ENCODE results near the gene IL11RA.

The IL11RA gene

DNA sequence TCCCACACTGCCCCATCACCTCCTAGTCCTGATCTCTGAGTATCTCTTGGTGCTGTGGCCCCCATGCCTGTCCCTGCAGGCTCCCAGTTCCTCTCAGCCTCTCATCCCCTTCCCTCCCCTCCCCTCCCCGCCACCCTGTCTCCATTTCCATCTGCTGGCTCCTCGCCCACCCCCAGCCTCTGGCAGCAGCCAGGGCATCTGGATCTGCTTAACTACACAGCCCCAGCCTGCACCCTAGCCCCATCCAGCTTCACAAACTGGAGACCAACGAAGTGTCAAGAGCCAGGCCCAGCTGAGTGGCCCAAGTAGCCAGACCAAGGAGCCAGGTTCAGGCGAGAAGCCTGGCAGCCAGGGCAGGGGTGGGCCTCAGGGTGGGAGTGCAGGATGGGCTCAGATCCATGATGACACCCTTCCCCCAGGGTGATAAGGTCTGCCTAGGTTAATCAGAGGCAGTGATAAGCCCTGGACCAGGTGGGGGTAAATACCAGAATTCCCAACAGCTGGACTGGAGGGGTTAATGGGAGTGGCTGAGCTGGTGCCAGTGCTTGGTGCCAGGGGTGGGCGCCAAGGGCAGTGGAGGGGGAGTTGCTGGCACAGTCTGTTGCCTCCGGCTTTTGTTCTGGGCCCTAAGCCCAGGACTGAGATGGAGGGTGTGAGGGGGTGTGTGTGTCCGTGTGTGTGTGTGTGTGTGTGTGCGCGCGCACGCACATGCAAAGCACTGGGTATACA lies 2.5 kb downstream of the IL11RA start:
- DNase-seq (ENCODE audit: low read depth), result no peak

DNA sequence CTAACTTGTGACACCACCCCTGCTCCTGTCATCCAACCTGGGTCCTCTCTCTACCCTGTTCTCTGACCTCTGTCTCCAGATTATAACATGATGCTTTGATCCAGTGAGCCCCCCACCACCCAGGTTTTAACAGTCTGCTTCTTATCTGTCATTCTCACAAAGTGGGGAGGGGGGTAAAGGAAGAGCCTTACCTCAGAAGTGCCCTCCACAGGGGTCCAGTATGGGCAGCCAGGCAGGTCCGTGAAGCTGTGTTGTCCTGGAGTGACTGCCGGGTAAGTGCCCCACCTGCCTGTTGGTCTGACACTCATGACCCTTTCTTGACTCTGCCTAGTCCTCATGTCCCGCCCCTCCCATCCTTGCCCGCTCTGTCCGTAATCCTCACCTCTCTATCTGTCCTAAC lies 3.4 kb downstream of the IL11RA start:
- no peak for DNase-seq (ENCODE audit: low read depth)

DNA sequence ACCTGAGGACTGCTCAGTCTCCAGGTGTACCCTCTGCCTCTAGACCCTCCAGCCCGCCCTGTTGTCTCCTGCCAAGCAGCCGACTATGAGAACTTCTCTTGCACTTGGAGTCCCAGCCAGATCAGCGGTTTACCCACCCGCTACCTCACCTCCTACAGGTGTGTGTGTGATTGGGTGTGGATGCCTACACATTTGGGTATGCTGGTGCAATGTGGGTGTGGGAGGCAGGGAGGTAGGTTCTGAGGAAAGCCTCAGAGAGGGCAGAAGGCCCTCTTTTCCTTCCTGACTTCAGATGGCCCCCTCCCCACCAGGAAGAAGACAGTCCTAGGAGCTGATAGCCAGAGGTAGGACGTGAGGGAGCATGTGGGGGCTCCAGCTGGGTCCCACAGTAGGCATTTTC lies 5.0 kb downstream of the IL11RA start:
- DNase-seq (ENCODE audit: low read depth), result no peak

DNA sequence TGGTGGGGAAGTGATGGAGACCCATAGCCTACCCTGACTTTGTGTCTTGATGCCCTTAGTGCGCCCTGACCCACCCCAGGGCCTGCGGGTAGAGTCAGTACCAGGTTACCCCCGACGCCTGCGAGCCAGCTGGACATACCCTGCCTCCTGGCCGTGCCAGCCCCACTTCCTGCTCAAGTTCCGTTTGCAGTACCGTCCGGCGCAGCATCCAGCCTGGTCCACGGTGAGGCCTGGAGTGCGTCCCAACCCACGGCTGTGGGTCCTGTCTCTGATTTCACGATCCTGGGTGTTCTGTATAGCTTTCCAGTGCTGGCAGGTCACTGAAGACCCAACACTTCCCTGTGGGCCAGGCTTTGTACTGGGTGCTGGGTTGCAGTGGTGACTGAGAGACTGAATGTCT lies 6.5 kb downstream of the IL11RA start:
- DNase-seq (ENCODE audit: low read depth), result no peak

DNA sequence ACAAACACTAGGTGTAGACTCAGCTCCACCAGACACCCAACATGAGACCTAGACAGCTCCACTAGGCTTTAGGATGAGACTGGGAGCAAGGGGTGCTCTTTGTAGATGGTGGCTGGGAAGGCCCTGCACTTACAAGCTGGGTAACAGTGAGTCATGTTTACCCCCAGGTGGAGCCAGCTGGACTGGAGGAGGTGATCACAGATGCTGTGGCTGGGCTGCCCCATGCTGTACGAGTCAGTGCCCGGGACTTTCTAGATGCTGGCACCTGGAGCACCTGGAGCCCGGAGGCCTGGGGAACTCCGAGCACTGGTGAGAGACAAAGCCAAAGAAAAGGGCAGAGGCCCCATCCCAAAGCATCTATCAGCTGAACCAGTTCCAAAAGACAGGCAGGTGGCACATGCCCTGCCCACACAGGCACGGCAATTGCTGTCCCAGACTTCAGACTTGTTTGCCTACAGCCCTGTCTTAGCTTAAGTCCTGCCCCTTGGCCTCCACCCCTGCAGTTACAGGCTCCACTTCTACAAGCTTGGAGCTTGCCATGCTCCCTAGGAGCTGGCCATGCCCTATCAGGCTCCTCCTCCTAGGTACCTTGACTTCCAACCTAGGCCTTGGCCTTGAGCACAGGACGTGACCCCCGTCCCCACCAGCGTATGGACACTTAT lies 7.7 kb downstream of the IL11RA start:
- no peak for DNase-seq (ENCODE audit: low read depth)

DNA sequence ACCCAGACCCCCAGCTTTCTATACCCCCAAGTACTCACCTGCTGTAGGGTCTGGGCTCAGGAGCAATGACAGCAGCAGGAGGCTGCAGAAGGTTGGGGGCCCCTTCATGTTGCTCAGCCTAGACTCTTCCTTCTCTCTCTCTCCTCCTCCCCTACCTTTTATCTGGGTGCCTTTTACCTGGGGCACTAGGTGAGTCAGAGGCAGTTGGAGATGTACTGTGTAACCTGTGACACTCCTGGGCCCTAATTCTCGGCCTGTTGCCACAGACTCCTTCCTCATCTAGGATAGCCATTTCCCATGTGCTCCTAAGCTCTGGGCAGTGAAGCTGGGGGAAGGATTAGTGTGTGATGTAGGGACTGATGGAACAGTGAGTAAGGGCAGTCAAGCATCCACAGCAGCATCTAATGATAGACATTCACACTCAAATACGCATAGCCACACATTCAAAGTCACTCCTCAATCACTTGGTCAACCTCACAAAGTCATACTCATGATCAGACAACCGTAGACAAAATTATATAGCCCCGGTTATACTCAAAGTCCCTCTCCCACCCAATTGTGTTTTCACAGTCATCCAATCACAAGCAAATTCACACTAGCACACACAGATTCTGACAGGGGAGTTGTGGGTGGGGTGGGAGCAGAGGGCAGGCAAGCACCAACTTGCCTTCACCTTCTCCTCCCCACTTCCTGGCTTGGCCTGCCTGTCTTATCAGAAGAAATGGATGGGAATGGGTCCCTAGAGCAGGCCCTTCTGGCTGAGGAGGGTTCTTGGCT lies 10.7 kb downstream of the IL11RA start, which contains the start of gene CCL27:
Gene CCL27, minus strand, starts transcription at position 132 of the 777 bp plus-strand sequence. Its CDS starts 24 bp downstream, at position 108.
- no peak for DNase-seq (ENCODE audit: low read depth)

DNA sequence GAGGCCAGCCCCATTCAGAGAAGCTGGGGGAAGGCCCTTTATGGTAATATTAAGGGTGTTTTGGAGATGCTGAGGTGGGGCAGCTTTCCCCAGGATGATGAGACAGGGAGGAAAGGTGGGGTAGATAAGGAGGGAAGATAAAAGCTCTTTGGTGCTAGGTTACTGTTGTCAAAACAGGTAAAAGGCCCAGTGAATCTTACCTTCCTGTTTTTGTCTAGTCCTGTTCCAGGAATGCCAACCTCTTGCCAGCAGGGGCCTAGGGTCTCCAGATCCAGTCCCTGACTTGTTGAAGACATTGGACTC lies 11.3 kb downstream of the IL11RA start:
- no peak for DNase-seq (ENCODE audit: low read depth)

DNA sequence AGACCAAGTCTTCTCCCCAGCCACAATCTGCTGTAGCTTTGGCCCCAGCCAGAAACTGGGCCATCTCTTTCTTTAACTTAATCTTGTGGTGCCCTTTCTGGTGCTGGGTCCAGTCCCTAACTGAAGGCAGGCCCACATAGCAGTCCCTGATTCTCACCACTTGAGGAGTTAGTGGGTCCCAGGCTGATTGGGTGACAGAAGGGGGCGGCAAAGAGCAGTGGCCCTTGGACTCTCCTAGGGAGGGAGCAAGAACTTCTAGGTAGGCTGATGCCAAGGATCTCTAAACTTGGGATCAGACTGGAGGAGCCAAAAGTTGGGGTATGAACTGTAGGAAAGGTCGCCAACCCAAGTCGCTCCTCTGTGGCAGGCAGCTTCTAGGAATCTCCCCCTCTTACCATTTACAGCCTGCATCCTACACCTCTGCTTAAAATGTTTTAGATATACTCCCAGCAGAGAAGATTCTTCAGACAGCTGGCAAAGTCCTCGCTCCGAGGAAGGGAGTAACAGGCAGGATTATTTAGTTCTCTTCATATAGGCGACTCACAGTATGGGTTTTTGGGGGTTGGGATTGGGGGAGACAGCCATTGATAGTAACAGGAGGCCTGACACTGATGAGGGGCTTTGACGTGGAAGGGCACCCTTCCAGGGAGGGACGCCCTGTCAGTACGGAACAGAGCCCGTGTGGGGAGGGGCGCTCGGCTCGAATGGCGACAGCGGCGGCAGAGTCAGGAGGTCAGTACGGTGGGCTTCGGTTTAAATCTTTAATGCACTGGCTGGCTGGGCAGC lies 12.5 kb downstream of the IL11RA start:
- DNase-seq (ENCODE audit: low read depth), result peak; percentile 61

DNA sequence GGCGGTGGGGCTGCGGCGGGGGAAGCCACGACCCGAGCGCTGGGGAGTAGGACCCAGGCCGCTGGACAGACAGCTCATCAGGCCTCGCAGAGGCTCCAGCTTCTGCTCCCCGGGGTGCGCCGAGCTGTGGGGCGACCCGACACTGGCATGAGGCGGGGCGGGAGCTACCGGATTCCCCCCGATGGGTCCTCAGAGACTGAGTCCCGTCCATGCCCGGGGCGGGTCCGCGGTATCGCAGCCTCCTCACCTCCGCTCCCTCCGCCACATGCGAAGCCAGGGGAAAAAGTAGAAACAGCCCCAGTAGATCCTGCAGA lies 13.0 kb downstream of the IL11RA start:
- no peak for DNase-seq (ENCODE audit: low read depth)

DNA sequence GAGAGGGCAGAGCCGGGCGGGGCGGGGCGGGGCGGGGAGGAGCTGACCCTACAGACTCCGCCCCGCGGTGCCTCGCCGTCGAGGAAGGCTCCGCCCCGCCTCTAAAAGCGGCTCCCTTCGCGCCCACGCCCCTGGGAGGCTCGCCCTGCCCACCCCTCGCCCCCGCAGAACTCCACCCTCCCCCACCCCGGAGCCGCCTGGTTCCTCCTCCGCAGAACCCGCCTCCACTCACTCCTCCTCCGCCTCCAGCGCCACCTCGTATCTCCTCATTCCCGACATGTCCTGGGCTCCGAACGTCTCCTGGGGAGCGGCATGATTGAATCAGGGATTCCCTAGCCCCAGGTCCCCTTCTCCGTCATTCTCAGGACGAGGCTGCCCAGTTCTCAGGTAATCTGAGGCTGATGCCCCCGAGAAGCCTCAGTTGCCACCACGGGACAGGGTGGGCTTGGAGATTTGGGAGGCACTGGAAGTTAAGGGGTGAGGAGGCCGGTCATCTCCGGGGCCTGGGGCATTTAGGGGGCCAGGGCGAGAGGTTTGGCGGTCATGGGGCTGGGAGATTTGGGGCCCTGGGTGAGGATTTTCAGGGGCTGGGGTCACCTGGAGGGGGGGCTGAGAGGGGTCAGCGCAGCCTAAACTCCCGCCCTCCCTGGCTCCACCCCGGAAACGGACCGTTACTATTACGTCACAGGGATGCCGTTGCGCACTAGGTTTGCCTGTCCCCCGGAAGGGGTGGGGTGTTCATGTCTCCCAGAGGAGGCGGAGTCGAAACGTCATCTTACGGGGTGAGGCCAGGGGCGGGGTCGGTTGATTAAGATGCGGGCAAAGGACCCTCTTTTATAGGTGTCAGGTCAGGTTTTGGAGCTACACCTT lies 13.6 kb downstream of the IL11RA start:
- peak; percentile 86 for DNase-seq (ENCODE audit: low read depth)

DNA sequence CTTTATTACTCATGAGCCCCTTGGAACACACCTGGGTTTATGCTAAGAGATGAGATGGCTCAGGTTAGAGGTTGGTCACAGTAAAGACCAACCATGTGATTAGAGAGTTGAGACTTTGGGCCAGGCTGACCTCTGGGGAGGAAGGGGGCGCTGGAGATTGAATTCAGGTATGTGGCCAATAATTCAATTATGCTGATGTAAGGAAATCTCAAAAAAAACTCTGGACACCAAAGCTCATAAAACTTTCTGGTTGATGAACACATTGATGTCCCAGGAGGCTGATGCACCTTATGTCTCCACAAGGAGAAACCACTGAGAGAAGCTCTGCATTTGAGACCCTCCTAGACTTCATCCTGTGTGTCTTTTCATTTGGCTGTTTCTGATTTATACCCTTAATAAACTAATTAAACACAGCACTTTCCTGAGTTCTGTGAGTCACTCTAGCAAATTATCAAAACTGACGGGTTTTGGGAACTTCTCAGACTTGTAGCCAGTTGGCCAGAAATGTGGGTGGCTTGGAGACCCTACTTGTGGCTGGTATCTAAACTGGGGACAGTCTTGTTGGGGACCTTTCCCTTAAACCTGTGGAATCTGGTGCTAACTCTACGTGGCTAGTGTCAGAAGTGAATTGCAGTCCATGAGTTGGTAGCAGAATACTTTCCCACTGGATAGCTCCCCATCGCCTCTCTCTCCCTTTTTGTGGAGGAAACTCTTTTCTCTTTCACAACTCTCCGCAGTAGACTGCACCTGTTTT lies 18.0 kb downstream of the IL11RA start:
- no peak for DNase-seq (ENCODE audit: low read depth)

DNA sequence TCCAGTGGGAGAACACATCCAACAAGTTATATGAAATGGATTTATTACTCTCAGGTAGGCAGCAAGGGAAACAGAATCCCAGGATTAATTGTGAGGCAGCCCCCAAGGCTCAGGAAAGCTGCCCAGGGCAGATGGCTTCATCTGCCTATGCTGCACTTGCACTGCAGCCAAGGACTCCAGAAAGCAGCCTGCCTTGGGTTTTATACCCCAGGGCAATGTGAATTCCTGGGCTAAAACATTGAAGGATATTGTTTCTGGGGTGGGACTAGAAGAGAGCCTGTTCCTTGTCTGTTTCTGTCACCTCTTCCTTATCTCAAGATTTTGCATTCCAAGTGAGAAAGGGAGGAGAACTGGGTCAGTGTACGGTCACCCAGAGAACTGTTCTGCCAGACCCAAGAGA lies 19.3 kb downstream of the IL11RA start:
- no peak for DNase-seq (ENCODE audit: low read depth)

DNA sequence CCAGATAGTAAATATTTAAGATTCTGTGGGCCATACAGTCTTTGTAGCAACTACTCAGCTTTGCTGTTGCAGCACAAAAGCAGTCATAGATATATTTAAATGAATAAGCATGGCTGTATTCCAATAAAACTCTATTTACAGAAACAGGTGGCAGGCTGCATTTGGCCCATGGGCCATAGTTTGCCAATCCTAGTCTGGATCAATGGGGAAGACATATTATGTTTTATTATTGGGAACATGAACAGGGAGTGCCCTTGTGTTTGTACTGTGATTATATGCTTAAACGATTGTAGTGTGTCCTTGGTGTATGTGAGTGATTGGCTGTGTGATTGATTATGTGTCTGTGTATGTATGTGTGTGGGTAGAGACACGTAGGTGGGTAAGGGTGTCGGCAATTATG lies 22.5 kb downstream of the IL11RA start:
- no peak for DNase-seq (ENCODE audit: low read depth)

DNA sequence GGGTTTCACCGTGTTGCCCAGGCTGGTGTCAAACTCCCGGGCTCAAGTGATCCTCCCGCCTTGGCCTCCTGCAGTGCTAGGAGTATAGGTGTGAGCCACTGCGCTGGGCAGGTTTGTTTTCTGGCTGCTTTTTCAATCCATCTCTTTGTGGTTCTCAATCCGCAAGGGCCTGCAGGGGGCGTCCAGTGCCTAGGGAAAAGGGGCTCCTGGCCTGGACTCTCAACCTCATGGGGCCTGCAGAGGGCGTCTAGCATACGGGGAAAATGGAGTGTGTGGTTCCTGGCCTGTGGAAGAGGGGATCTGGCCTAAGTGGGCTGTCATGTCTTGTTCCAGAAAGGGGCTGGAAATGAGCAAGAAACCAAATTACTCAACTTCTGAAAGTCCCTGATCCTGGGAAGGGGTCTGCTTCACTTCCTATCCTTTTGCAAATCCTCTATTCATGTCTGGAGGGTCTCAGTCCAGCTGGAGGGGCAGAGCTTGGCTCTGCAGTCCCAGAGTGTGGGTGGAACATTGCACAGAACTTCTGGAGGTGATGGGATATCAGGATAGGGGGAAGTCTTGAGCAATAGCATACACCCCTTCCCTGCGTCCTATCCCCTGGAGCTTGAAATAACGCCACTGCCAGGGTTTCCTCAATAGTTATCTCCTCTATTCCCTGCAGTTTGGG lies 23.2 kb downstream of the IL11RA start:
- DNase-seq (ENCODE audit: low read depth), result peak; percentile 48

DNA sequence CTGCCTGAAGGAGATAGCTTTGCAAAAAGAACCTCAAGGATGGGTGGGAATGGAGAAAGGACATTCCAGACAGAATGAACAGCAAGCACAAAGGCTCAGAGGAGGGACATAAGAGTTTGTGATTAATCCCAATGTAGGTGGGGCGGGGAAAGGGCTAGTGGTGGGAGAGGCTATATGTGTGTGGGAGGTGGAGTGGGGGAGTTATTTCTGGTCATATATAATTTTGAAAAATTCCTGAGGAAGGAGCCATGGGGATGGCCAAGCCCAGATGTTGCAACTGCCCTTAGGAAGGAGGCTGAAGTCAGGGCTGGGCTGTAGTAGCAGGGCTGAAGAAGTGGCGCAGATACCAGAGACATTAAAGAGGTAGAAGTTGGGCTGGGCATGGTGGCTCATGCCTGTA lies 23.9 kb downstream of the IL11RA start:
- no peak for DNase-seq (ENCODE audit: low read depth)

DNA sequence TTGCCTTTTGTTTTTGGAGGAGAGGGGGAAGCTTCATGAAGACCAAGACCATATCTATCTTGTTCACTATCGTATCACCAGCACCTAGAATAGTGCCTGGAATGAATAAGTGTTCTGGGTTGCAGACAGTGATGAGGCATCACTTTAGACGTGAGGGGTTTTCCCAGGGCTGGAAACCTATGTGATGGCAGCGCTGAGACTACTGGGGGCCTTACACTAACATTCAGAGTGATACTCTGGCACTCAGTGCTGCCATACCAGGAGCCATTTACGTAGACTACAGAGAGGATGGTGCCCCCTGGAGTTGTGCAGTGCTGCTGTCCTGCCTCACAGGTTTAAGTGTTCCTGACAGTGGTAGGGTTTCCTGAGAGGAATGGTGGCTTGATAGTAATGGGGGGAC lies 32.2 kb downstream of the IL11RA start:
- peak; percentile 7 for DNase-seq (ENCODE audit: low read depth)

DNA sequence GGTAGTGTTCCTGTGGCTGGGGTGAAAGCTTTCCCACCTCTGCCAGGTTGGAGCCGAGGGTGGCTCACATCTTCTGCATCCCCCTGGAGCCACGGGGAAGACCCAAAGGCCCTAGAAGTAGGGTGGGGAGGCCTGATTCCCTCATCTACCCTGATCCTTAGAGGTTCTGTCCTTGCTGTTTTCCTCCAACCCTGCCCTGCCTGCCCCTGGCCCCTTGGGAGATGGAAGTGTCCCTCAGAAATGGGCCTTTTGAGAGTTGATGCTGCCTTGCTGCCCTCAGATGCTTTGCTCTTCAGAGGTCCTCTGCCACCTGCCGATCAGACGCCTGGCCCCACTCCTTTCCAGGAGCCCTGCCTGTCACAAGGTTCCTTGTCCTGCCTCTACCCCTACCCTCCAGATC lies 32.8 kb downstream of the IL11RA start:
- DNase-seq (ENCODE audit: low read depth), result no peak

DNA sequence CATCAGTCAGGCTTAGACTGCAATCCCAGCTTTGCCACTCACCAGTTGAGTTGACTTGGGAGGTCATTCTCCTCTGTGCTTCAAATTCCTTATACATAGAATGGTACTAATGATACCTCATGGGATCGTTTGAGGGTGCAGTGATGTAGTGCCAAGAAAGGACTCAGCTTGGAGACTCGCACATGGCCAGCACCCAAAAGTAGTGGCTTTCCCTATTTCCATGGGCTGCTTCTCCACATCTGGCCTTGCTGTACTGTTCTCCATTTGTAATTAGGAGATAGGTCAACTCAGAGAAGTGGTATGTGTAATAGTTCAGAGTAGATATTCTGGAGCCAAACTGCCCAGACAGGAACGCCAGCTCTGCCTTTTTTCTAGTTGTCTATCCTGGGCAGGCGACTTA lies 33.6 kb downstream of the IL11RA start:
- DNase-seq (ENCODE audit: low read depth), result no peak

DNA sequence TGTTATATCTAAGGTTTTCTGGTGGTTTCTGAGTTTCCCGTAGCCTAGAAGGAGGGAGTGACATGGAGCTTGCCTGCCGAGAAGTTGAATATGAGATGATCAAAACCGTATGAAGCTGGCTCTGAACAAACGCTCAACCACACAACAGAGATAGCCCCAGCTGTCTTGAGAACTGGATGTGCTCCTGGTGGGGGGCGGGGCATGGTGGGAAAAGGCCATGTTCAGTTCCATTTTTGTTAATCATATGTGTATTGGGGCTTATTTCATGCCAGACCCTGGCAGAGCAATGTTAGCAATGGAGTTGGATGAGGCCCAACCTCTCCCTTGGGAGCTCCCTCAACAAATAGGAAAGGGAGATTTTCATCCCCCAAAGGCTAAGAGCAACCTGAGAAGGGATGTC lies 34.2 kb downstream of the IL11RA start:
- DNase-seq (ENCODE audit: low read depth), result no peak

DNA sequence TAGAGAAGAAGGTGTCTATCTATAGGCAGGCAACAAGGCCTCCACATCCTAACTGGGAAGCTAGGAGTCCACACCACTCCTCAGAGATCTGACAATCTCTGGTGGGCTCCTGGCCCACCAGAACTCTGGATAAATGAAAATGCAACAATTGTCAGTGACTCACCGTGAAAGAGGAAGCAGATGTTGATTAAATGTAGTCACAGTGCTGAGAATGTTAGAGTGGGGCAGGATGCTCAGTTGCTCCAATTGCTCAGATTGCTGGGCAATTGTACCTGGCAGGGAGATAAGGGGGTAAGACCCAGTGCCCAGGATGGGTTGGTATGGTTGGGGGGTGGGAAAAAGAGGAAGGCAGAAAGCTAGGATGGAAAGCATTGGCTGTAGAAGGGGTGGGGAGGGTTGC lies 34.7 kb downstream of the IL11RA start:
- DNase-seq (ENCODE audit: low read depth), result no peak

Data from stimulated activated CD4-positive, alpha-beta T cell treated with anti-CD3 and anti-CD28 coated beads, Interleukin-2, amount 100 ng/mL, for 4 hours (primary cell).